ENCODE measurements around the gene ING2. TPM values are rescaled to one million over a fixed set of nuclear protein-coding genes. Genes with fewer than 3 reads are reported as not detected.

Gene ING2
- total and polyA plus RNA-seq, 10 of the 15 experiments (the other 5 are each of a cell fraction or from before 2014, with no cell fraction given): 3.3 to 16.1 (median 10.9) TPM

GRCh38 chr4:183517781-183518180 is 12.9 kb downstream of the ING2 start:
- in situ Hi-C loops (cut with MboI) (no loop called here), intact Hi-C loops (cut with micrococcal nuclease; ENCODE audit: unreplicated experiment) (no loop called here)
- Histone ChIP-seq H3K27ac (ENCODE audit: control insufficient read depth, insufficient read depth) (no peak overlapping the region), H3K4me2 (ENCODE audit: control insufficient read depth, insufficient read depth) (no peak overlapping the region), H3K79me2 (ENCODE audit: control insufficient read depth, insufficient read depth, low read length) (no peaks in the 10 kb centered on the region), H4K20me1 (ENCODE audit: control insufficient read depth, insufficient read depth) (no peaks in the 10 kb centered on the region), H3K4me3 (no peak overlapping the region), H3K27me3 (replicated peaks in 1 of 2; ENCODE audit: control insufficient read depth in 2 of 2, insufficient read depth in 2 of 2, low read length in 1 of 2) (no peaks in the 10 kb centered on the region), H3K9me3 (replicated peaks; ENCODE audit: control insufficient read depth, insufficient read depth, low read length) (no peaks in the 10 kb centered on the region), H2AFZ (ENCODE audit: control insufficient read depth, low read depth, low read length) (no peak overlapping the region), H3K36me3 (ENCODE audit: control insufficient read depth in 2 of 2, insufficient read depth in 2 of 2, low read length in 1 of 2) (no peaks in the 10 kb centered on the region), H3K4me1 (ENCODE audit: control insufficient read depth, insufficient read depth, low read length) (no peaks in the 10 kb centered on the region), H3K9ac (ENCODE audit: control insufficient read depth, insufficient read depth, low read length) (no peak overlapping the region)
- no peak for ATAC-seq
- ChIA-PET POLR2A (interaction anchor here (0.7 kb wide), 1 partner anchor 11 kb away, joined by 3 read pairs; no protein-coding TSS in a partner anchor), CTCF (interaction anchor here (1.1 kb wide), 1 partner anchor 33 kb away, joined by 5 read pairs; no protein-coding TSS in a partner anchor), RAD21 (ENCODE audit: unreplicated experiment) (no interaction called here), SMC1A (ENCODE audit: uncharacterized antibody, unreplicated experiment) (no interaction called here)
- no peak for FAIRE-seq
- WGBS (ENCODE audit: insufficient coverage, insufficient replicate concordance, low lambda C conversion rate, missing lambda C conversion rate): 83% methylated on average over 3 of the region's 3 CpGs
- DNase-seq (ENCODE audit: low read depth, low spot score): no peak
- no peak for TF ChIP-seq ZSCAN29 (IDR thresholded peaks at IDR 0.05)
- TF ChIP-seq TBL1XR1 (IDR thresholded peaks at IDR 0.05; ENCODE audit: low read depth, low read length): no peak
- no peak for TF ChIP-seq ZZZ3 (IDR thresholded peaks at IDR 0.05; ENCODE audit: control insufficient read depth, insufficient read length, low read depth)
- TF ChIP-seq ZNF207 (IDR thresholded peaks at IDR 0.05; ENCODE audit: borderline replicate concordance): no peak
- TF ChIP-seq CEBPZ (IDR thresholded peaks at IDR 0.05; ENCODE audit: low read depth, low read length): no peak
- no peak for TF ChIP-seq ETV6 (conservative IDR thresholded peaks at IDR 0.05 in 1 of 2, IDR thresholded peaks at IDR 0.05 in 1 of 2; ENCODE audit: borderline replicate concordance in 1 of 2, low read depth in 1 of 2)
- TF ChIP-seq IKZF1 (conservative IDR thresholded peaks at IDR 0.05): no peak
- no peak for TF ChIP-seq KLF5 (IDR thresholded peaks at IDR 0.05; ENCODE audit: partially characterized antibody)
- no peak for TF ChIP-seq CBX5 (IDR thresholded peaks at IDR 0.05; ENCODE audit: low read depth)
- TF ChIP-seq ATF7 (IDR thresholded peaks at IDR 0.05; ENCODE audit: low read depth): no peak
- TF ChIP-seq, protein P1, sequence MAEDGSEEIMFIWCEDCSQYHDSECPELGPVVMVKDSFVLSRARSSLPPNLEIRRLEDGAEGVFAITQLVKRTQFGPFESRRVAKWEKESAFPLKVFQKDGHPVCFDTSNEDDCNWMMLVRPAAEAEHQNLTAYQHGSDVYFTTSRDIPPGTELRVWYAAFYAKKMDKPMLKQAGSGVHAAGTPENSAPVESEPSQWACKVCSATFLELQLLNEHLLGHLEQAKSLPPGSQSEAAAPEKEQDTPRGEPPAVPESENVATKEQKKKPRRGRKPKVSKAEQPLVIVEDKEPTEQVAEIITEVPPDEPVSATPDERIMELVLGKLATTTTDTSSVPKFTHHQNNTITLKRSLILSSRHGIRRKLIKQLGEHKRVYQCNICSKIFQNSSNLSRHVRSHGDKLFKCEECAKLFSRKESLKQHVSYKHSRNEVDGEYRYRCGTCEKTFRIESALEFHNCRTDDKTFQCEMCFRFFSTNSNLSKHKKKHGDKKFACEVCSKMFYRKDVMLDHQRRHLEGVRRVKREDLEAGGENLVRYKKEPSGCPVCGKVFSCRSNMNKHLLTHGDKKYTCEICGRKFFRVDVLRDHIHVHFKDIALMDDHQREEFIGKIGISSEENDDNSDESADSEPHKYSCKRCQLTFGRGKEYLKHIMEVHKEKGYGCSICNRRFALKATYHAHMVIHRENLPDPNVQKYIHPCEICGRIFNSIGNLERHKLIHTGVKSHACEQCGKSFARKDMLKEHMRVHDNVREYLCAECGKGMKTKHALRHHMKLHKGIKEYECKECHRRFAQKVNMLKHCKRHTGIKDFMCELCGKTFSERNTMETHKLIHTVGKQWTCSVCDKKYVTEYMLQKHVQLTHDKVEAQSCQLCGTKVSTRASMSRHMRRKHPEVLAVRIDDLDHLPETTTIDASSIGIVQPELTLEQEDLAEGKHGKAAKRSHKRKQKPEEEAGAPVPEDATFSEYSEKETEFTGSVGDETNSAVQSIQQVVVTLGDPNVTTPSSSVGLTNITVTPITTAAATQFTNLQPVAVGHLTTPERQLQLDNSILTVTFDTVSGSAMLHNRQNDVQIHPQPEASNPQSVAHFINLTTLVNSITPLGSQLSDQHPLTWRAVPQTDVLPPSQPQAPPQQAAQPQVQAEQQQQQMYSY (CRISPR knock-in tag; IDR thresholded peaks at IDR 0.05): no peak
- TF ChIP-seq ZNF217 (IDR thresholded peaks at IDR 0.05): no peak
- TF ChIP-seq, protein P2, sequence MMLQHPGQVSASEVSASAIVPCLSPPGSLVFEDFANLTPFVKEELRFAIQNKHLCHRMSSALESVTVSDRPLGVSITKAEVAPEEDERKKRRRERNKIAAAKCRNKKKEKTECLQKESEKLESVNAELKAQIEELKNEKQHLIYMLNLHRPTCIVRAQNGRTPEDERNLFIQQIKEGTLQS (IDR thresholded peaks at IDR 0.05; ENCODE audit: borderline replicate concordance, extremely low read depth, low read depth, low read length): no peak
- TF ChIP-seq BRCA1 (IDR thresholded peaks at IDR 0.05; ENCODE audit: low read depth, low read length): no peak
- TF ChIP-seq NFIC (IDR thresholded peaks at IDR 0.05; ENCODE audit: low read depth, low read length): no peak
- TF ChIP-seq FOXM1 (IDR thresholded peaks at IDR 0.05; ENCODE audit: low read depth, low read length): no peak
- no TSS peak for BruUV-seq (replicated peaks)
